OCI-LY7 (cell line): Measurements from ENCODE around the gene KRI1.
"Not testable (repeated sequence)": the region's sequence is repeated elsewhere in the genome, so short reads cannot be mapped to it uniquely, and the experiment has no call there.

Source experiments
- CTCF ChIP-seq: fragments of 200-600 bp; sonication (generic); conservative IDR thresholded peaks from 2 replicates; pipeline ENCODE4 v1.5.1; 2014; ENCODE audit warnings: mild to moderate bottlenecking, antibody characterized with exemption, low read length, moderate library complexity, mixed read lengths
- EZH2phosphoT487 ChIP-seq: fragments of 200-600 bp; sonication (generic); IDR thresholded peaks from 2 replicates; pipeline ENCODE4 v1.6.1; 2018; ENCODE audit warnings: low read depth, borderline replicate concordance, mild to moderate bottlenecking, mixed run types, antibody characterized with exemption, low read length, moderate library complexity, mixed read lengths

- not testable (repeated sequence) for TF ChIP-seq CTCF, EZH2phosphoT487
These were observed 26.8 kb downstream of the KRI1 start for GRCh38 chr19:10539016-10539415.
